Stimulated activated memory B cell treated with anti-CD40 and anti-IgM and Interleukin-4, amounts not matched to agents 10 μg/mL and 1 μg/mL and 100 μg/mL, for 72 hours (primary cell): Measurements from ENCODE around the gene TMEM35A.

Experiments used
- ATAC-seq: fragments of 150-1000 bp; cut with Tn5 transposase; 2 replicates; pipeline ENCODE4 v1.10.0; 2021
- H3K27ac Mint-ChIP-seq: one replicate; pipeline ENCODE4 v1.8.0; 2022; ENCODE audit warnings: mild to moderate bottlenecking, mixed read lengths
- H3K27me3 Mint-ChIP-seq: one replicate; pipeline ENCODE4 v1.8.0; 2022; ENCODE audit warnings: mixed read lengths
- H3K36me3 Mint-ChIP-seq: one replicate; pipeline ENCODE4 v1.8.0; 2022; ENCODE audit warnings: mixed read lengths
- H3K4me1 Mint-ChIP-seq: one replicate; pipeline ENCODE4 v1.8.0; 2022; ENCODE audit warnings: mixed read lengths
- H3K4me3 Mint-ChIP-seq: one replicate; pipeline ENCODE4 v1.8.0; 2022; ENCODE audit warnings: mild to moderate bottlenecking, moderate library complexity, mixed read lengths
- H3K9me3 Mint-ChIP-seq: one replicate; pipeline ENCODE4 v1.8.0; 2022; ENCODE audit warnings: mixed read lengths

The TMEM35A gene

DNA sequence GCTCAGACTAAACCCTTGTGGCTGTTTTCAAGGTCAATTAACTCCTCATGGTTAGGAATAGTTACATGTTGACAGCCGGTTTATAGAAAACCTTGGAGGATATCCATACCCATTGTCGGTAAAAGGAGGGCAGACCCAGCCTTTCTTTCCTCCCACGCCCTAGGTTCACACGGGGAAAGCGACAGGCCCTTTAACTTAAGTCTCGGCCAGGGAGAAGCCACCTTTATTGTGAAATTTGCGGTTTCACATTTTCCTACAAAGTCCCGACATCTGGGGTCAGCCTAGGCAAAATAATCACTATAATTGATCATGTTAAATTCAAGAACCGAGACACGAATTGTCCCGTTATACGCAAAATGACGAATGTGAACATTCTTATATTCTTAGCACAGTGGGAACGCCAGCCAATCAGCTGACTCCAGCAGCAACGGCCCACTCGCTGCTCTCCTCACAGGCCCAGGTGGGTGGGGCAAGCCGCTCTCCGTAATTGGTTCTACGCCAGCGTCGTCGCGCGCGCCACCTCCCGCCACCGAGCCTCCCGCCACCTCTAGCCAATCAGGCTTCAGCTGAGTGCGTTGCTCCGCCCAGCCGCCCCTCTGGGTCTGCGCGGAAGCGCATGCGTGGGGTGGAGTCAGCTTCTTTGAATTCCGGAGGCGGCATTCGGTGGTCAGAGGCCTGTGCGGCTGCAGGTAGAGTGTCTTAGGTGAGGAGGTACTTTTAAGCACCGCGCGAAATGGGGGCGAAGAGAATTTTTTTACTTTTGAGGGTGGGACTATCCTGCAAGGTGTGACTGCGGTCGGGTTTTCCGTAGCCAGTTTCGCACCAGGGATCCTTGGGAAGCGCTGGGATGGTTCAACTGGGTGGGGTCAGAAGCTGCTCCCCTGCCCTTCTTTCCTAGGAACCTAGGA is 19.1 kb downstream of the TMEM35A start, which contains the start of gene CENPI:
Gene CENPI (plus strand): TSS at position 659 of the 908 bp plus-strand sequence. CDS start 2,867 bp downstream, outside the sequence.
- Mint-ChIP-seq H3K27ac (peak within 1 kb of the TSS; percentile 83), H3K9me3 (no peaks in the 10 kb centered on the region), H3K4me1 (peaks cover 9% of the 10 kb centered on the region), H3K27me3 (no peaks in the 10 kb centered on the region), H3K36me3 (no peaks in the 10 kb centered on the region), H3K4me3 (peak within 1 kb of the TSS; percentile 88)
- ATAC-seq, result peak; percentile 100

DNA sequence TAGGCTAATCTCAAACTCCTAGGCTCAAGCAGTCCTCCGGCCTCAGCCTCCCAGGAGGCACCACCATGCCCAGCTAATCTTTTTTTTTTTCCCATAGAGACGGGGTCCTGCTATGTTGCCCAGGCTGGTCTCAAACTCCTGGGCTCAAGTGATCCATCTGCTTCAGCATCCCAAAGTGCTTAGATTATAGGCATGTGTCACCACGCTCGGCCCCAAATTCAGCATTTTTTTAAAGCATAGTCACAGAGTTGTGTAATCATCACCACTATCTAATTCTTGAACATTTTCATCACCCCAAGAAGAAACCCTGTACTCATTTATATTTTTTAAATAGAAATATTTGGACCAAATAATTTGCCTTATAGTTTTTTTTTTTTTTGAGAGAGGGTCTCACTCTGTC is 29.6 kb downstream of the TMEM35A start:
- Mint-ChIP-seq H3K4me1 (no peaks in the 10 kb centered on the region), H3K9me3 (no peaks in the 10 kb centered on the region), H3K36me3 (peaks cover 5% of the 10 kb centered on the region), H3K27me3 (no peaks in the 10 kb centered on the region), H3K4me3 (no peak overlapping the region), H3K27ac (no peak overlapping the region)
- no peak for ATAC-seq

DNA sequence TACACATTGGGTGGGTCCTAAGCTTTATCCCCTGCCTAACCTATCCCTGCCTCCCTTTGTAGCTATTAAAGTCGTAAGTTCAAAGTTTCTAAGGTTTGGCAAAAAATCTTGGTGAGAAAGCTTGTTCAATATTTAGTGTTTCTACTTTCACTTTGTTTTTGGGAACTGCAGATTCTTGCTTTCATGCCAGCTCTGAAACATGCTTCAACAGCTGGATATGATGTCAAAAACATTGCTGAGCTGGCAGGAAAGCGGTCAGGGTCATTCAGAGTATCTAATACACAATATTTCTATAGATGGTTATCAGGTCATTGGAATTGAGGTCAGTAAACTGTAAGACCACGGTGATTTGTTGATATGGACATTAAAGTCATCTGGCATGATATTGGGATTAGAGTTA is 39.0 kb downstream of the TMEM35A start:
- H3K4me3 Mint-ChIP-seq, result no peak overlapping the region
- no peaks in the 10 kb centered on the region for H3K4me1 Mint-ChIP-seq
- H3K27me3 Mint-ChIP-seq, result no peaks in the 10 kb centered on the region
- no peak for ATAC-seq
- peaks cover 2% of the 10 kb centered on the region for H3K9me3 Mint-ChIP-seq
- no peak overlapping the region for H3K27ac Mint-ChIP-seq
- H3K36me3 Mint-ChIP-seq, result peaks cover 23% of the 10 kb centered on the region

- Mint-ChIP-seq H3K4me1 (no peaks in the 10 kb centered on the region), H3K27ac (no peak overlapping the region), H3K36me3 (peaks cover 25% of the 10 kb centered on the region), H3K27me3 (no peaks in the 10 kb centered on the region), H3K4me3 (no peak overlapping the region), H3K9me3 (no peaks in the 10 kb centered on the region)
- ATAC-seq, result no peak
These were observed 57.6 kb downstream of the TMEM35A start for GRCh38 chrX:101136235-101136634.
